OCI-LY7 (cell line): ENCODE results near the gene PIAS2. TPM values are rescaled to one million over a fixed set of nuclear protein-coding genes. Genes with fewer than 3 reads are reported as not detected.

Experiments
- BruUV-seq: library from RNA; stranded (reverse); fragments of 400-500 nt; replicated peaks from 2 replicates; lab custom pipeline; 2021; lab: Mats Ljungman, UMichigan
- CTCF ChIA-PET: fragments of 300-600 bp; sonication (Branson Sonifier 250); formaldehyde crosslinking; loops from one replicate; lab custom pipeline; 2022; ENCODE audit warnings: antibody characterized with exemption; ENCODE audit not compliant: unreplicated experiment; lab: Charles Lee
- POLR2A ChIA-PET: fragments of 300-600 bp; sonication (Branson Sonifier 250); formaldehyde crosslinking; loops from one replicate; lab custom pipeline; 2022; ENCODE audit warnings: antibody characterized with exemption; lab: Charles Lee
- DNase-seq: peaks from one replicate; pipeline ENCODE4 v3.0.0-alpha.2; 2015; ENCODE audit warnings: low spot score
- H2AFZ ChIP-seq: fragments of 200-600 bp; sonication (generic), shearing (Covaris generic); 2 replicates; pipeline ENCODE4 v1.6.1; 2014; ENCODE audit warnings: mild to moderate bottlenecking, antibody characterized with exemption, low read length, moderate library complexity
- H3K27ac ChIP-seq: fragments of 200-600 bp; sonication (generic); 2 replicates; pipeline ENCODE4 v1.5.1; 2014; ENCODE audit warnings: mixed run types, low read depth, mild to moderate bottlenecking, moderate library complexity, low read length, inconsistent platforms; ENCODE audit not compliant: poor library complexity, severe bottlenecking
- H3K36me3 ChIP-seq: fragments of 200-600 bp; sonication (generic); 2 replicates; pipeline ENCODE4 v1.6.1; 2014; ENCODE audit warnings: mild to moderate bottlenecking, antibody characterized with exemption, low read length, moderate library complexity, mixed read lengths; ENCODE audit not compliant: insufficient read depth
- H3K4me1 ChIP-seq: fragments of 200-600 bp; sonication (generic); 2 replicates; pipeline ENCODE4 v1.5.1; 2014; ENCODE audit warnings: mild to moderate bottlenecking, low read length; ENCODE audit not compliant: insufficient read depth, poor library complexity, severe bottlenecking
- H3K4me2 ChIP-seq: fragments of 200-600 bp; sonication (generic); 2 replicates; pipeline ENCODE4 v1.6.1; 2014; ENCODE audit warnings: mild to moderate bottlenecking, low read length
- H3K4me3 ChIP-seq: fragments of 200-600 bp; sonication (generic); 2 replicates; pipeline ENCODE4 v1.5.1; 2014; ENCODE audit warnings: mild to moderate bottlenecking, low read depth, low read length; ENCODE audit not compliant: poor library complexity, severe bottlenecking
- H3K79me2 ChIP-seq: fragments of 200-600 bp; sonication (generic); 2 replicates; pipeline ENCODE4 v1.6.1; 2016; ENCODE audit warnings: low read depth, mild to moderate bottlenecking, low read length, moderate library complexity, mixed read lengths; ENCODE audit not compliant: insufficient read depth
- H3K9me2 ChIP-seq: fragments of 200-600 bp; sonication (generic); 2 replicates; pipeline ENCODE4 v1.6.1; 2016; ENCODE audit warnings: mild to moderate bottlenecking, low read length, mixed read lengths; ENCODE audit not compliant: insufficient read depth
- H3K9me3 ChIP-seq: fragments of 200-600 bp; sonication (generic); 2 replicates; pipeline ENCODE4 v1.6.1; 2014; ENCODE audit warnings: mild to moderate bottlenecking, mixed run types, low read length, mixed read lengths
- H4K20me1 ChIP-seq: fragments of 200-600 bp; sonication (generic); 2 replicates; pipeline ENCODE4 v1.6.1; 2014; ENCODE audit warnings: mild to moderate bottlenecking, antibody characterized with exemption, low read length, moderate library complexity, mixed read lengths; ENCODE audit not compliant: insufficient read depth
- EZH2phosphoT487 ChIP-seq: fragments of 200-600 bp; sonication (generic); IDR thresholded peaks from 2 replicates; pipeline ENCODE4 v1.6.1; 2018; ENCODE audit warnings: low read depth, borderline replicate concordance, mild to moderate bottlenecking, mixed run types, antibody characterized with exemption, low read length, moderate library complexity, mixed read lengths
- intact Hi-C: fragments of 100-400 bp; cut with micrococcal nuclease; formaldehyde crosslinking; loops from one replicate; pipeline ENCODE4 v1.10.0; 2022; ENCODE audit not compliant: unreplicated experiment
- total RNA-seq, 2 experiments: library from RNA; depleted of rRNA in 1 of 2; stranded (reverse); fragments of >200 nt in 1 of 2; shearing (Covaris generic) in 1 of 2; gene quantifications; 2 replicates each; pipeline ENCODE4 v1.2.3, GENCODE V29; 2014 to 2022
- TF ChIP-seq, protein P1 (sequence below): fragments of 200-600 bp; sonication (generic); conservative IDR thresholded peaks from 2 replicates; pipeline ENCODE4 v1.5.1; 2014; ENCODE audit warnings: mild to moderate bottlenecking, antibody characterized with exemption, low read length, moderate library complexity, mixed read lengths

PIAS2 gene
- total RNA-seq, 2 experiments from 2014 or later, result 18.1 to 35.7 TPM

- H4K20me1 ChIP-seq, result peaks cover 12% of the 10 kb centered on the region; the same call in 1 of the 2 replicates
- no peaks in the 10 kb centered on the region for H3K9me2 ChIP-seq
- H3K27ac ChIP-seq, result no peak overlapping the region
- no peak for TF ChIP-seq EZH2phosphoT487
- TF ChIP-seq, protein P1, sequence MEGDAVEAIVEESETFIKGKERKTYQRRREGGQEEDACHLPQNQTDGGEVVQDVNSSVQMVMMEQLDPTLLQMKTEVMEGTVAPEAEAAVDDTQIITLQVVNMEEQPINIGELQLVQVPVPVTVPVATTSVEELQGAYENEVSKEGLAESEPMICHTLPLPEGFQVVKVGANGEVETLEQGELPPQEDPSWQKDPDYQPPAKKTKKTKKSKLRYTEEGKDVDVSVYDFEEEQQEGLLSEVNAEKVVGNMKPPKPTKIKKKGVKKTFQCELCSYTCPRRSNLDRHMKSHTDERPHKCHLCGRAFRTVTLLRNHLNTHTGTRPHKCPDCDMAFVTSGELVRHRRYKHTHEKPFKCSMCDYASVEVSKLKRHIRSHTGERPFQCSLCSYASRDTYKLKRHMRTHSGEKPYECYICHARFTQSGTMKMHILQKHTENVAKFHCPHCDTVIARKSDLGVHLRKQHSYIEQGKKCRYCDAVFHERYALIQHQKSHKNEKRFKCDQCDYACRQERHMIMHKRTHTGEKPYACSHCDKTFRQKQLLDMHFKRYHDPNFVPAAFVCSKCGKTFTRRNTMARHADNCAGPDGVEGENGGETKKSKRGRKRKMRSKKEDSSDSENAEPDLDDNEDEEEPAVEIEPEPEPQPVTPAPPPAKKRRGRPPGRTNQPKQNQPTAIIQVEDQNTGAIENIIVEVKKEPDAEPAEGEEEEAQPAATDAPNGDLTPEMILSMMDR, result no peak
- peaks cover 6% of the 10 kb centered on the region for H3K4me1 ChIP-seq
- ChIA-PET POLR2A (no interaction called here), CTCF (no interaction called here)
- no peaks in the 10 kb centered on the region for H3K9me3 ChIP-seq
- no peak overlapping the region for H3K4me2 ChIP-seq
- no peak overlapping the region for H2AFZ ChIP-seq
- BruUV-seq, result no TSS peak
- intact Hi-C loops, result no loop called here
- H3K4me3 ChIP-seq, result no peak overlapping the region
- no peak for DNase-seq
- no peaks in the 10 kb centered on the region for H3K36me3 ChIP-seq
- H3K79me2 ChIP-seq, result peaks cover 17% of the 10 kb centered on the region
These were observed 2.8 kb upstream of the PIAS2 start for GRCh38 chr18:46920067-46920466.

GRCh38 chr18:46917803-46918600 is 695 bp upstream of the PIAS2 start:
- Histone ChIP-seq H3K4me2 (peak overlapping the region; percentile 91), H4K20me1 (peaks cover 16% of the 10 kb centered on the region; the same call in 1 of the 2 replicates), H3K4me3 (peak overlapping the region; percentile 90), H3K9me3 (no peaks in the 10 kb centered on the region), H3K79me2 (peaks cover 36% of the 10 kb centered on the region), H3K4me1 (peaks cover 12% of the 10 kb centered on the region), H3K9me2 (no peaks in the 10 kb centered on the region), H2AFZ (peak overlapping the region; percentile 88; the same call in 1 of the 2 replicates), H3K27ac (peak overlapping the region; percentile 65), H3K36me3 (no peaks in the 10 kb centered on the region)
- DNase-seq, result peak; percentile 32
- TSS peak; percentile 83 for BruUV-seq
- TF ChIP-seq EZH2phosphoT487, result no peak
- TF ChIP-seq, protein P1, result no peak
- CTCF ChIA-PET, result no interaction called here
- intact Hi-C loops, result no loop called here
- POLR2A ChIA-PET, result interaction anchor here (0.5 kb wide), 1 partner anchor 181 kb away, joined by 3 read pairs; no protein-coding TSS in a partner anchor
